Lower leg skin (tissue), 4 donors: ENCODE results near the gene WWTR1. TPM values are rescaled to one million over a fixed set of nuclear protein-coding genes. Genes with fewer than 3 reads are reported as not detected.

Experiments
- DNase-seq, 2 donors: peaks; one replicate each; pipeline ENCODE4 v3.0.0-alpha.2; 2019; ENCODE audit warnings: low spot score in 2 of 2
- H3K4me3 ChIP-seq: fragments of 200-600 bp; sonication (generic); 2 replicates; pipeline ENCODE4 v1.5.1; 2017; ENCODE audit warnings: mild to moderate bottlenecking, low read depth; ENCODE audit not compliant: poor library complexity, severe bottlenecking
- POLR2A ChIP-seq, 2 donors: fragments of 450-650 bp; IDR thresholded peaks; one replicate each; pipeline ENCODE4 v1.6.1; 2016 to 2017; ENCODE audit warnings: antibody characterized with exemption in 2 of 2, mild to moderate bottlenecking in 1 of 2, moderate library complexity in 1 of 2
- WGBS, 2 donors: methylation state at CpG; one replicate each; pipeline ENCODE4 v1.1.5; 2018; 5-methylcytosine and 5-hydroxymethylcytosine counted together
- intact Hi-C: fragments of 100-400 bp; cut with DNase I; formaldehyde crosslinking; loops from one replicate; pipeline ENCODE4 v1.15.0; 2023; ENCODE audit warnings: low total_unique reads
- total RNA-seq, 4 donors: library from RNA; depleted of rRNA; stranded (reverse); fragments of >200 nt; gene quantifications; one replicate each; pipeline ENCODE4 v1.1.0, GENCODE V29; 2016
- TF ChIP-seq, protein P1 (sequence below), 3 donors: fragments of 450-650 bp; IDR thresholded peaks; one replicate each; pipeline ENCODE4 v1.5.1; 2016; ENCODE audit warnings: antibody characterized with exemption in 3 of 3, mild to moderate bottlenecking in 3 of 3, moderate library complexity in 2 of 3

The WWTR1 gene
- total RNA-seq, 4 donors from 2014 or later: 52.4 to 78.1 (median 56.1) TPM

DNA sequence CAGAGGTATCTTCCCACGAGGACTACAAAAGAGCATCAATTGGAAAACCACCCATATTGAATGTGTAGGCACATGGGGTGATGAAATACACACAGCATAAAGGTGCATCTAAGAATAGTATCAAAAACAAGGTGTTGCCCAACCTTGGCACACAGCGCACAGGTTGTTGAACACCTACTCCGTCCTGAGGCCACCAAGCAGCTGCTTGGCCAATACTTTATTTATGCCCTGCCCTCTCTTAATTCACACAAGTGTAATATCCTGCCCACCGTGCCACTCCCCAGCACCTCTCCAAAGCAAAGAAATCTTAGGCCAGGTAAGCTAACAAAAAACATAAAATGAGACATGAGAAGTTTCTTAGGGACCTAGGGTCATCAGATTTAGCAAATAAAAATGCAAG, 31.2 kb downstream of the WWTR1 start:
- intact Hi-C loops: no loop called here
- no peak for DNase-seq
- no peak overlapping the region for H3K4me3 ChIP-seq
- 53 to 71% methylated on average over 4 of the region's 4 CpGs for WGBS, 2 donors
- no peak for TF ChIP-seq POLR2A (IDR thresholded peaks at IDR 0.05)
- TF ChIP-seq, protein P1, sequence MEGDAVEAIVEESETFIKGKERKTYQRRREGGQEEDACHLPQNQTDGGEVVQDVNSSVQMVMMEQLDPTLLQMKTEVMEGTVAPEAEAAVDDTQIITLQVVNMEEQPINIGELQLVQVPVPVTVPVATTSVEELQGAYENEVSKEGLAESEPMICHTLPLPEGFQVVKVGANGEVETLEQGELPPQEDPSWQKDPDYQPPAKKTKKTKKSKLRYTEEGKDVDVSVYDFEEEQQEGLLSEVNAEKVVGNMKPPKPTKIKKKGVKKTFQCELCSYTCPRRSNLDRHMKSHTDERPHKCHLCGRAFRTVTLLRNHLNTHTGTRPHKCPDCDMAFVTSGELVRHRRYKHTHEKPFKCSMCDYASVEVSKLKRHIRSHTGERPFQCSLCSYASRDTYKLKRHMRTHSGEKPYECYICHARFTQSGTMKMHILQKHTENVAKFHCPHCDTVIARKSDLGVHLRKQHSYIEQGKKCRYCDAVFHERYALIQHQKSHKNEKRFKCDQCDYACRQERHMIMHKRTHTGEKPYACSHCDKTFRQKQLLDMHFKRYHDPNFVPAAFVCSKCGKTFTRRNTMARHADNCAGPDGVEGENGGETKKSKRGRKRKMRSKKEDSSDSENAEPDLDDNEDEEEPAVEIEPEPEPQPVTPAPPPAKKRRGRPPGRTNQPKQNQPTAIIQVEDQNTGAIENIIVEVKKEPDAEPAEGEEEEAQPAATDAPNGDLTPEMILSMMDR (IDR thresholded peaks at IDR 0.05): no peak

DNA sequence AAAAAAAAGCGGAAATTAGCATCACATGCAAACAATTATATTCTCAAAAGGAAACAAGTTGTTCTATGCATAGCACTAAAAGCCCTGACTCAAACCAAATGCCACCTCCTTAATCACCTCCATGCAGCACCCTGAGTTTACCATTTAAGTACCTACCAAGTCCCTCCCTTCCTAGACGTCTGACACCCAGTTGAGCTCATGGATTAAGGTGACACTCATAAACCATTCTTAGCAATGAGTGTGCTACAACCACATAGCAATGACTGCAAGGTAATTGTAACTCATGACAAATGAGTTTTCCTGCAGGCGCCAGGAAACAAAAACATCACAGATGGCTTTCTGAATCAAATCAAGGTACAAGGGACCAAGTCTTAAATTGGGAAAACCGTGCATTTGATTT, 32.0 kb downstream of the WWTR1 start:
- no peak overlapping the region for H3K4me3 ChIP-seq
- 54 to 62% methylated on average over 4 of the region's 4 CpGs for WGBS, 2 donors
- no peak for DNase-seq
- TF ChIP-seq, protein P1 (IDR thresholded peaks at IDR 0.05): no peak
- TF ChIP-seq POLR2A (IDR thresholded peaks at IDR 0.05): no peak
- intact Hi-C loops: no loop called here

DNA sequence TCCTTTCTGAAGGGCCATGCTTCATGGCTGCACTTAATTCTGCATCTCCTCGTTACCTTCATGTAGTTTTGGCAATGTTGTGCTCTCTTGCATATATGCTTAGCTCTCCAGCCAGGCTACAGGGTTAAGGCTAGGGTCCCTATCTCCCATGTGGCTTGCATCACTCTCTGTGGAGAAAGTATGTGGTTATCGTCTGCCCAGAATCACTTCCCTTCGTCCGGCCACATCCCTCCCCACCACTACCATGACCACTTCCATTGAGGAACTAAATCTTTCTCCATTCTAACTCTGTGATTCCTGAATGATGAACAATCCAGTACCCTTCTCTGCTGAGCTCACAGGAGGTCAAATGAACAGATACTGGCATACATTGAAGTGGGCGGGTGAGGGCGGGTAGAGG, 34.0 kb downstream of the WWTR1 start:
- no peak overlapping the region for H3K4me3 ChIP-seq
- TF ChIP-seq, protein P1 (IDR thresholded peaks at IDR 0.05): no peak
- TF ChIP-seq POLR2A (IDR thresholded peaks at IDR 0.05): no peak
- 88 to 89% methylated on average over 6 of the region's 6 CpGs for WGBS, 2 donors
- intact Hi-C loops: no loop called here
- no peak for DNase-seq

DNA sequence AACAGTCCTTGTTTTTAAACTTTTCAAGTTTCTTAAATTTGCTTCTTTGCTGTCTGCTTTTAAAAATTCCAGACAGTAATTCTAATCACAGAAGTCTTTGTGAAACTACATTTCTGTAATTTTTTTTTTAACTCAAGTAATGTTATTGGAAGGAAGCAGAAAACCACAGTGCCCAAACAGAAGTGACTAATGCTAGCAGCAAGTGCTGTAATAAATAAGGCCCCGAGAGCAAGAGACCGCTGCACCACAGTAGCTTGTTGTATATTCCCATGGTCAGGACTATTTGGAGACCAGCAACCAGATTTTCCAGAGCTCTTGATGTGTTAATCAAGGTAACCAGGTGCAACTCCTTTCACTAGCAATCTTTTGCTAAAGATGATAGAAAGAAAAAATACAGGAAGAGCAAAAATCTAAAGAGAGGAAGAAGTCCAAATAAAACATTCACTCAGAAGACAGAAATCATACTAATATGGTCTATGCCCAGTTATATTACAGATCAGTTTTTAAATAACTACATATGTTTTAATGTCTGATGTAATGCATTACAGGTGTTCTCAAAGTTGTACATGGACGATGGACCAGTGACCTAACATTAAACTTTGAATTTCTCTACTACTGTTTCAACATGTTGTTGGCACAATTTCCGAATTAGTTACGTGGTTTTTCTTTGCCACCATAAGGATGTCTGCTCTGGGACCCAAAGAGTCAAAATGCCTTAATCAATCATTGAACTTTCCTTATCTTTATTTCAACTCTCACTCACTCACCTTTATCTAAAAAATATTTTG, 36.4 kb downstream of the WWTR1 start:
- WGBS, 2 donors: 40 to 43% methylated on average over 5 of the region's 5 CpGs
- TF ChIP-seq, protein P1 (IDR thresholded peaks at IDR 0.05): no peak
- TF ChIP-seq POLR2A (IDR thresholded peaks at IDR 0.05): no peak
- no peak for DNase-seq
- H3K4me3 ChIP-seq: no peak overlapping the region
- intact Hi-C loops: no loop called here

DNA sequence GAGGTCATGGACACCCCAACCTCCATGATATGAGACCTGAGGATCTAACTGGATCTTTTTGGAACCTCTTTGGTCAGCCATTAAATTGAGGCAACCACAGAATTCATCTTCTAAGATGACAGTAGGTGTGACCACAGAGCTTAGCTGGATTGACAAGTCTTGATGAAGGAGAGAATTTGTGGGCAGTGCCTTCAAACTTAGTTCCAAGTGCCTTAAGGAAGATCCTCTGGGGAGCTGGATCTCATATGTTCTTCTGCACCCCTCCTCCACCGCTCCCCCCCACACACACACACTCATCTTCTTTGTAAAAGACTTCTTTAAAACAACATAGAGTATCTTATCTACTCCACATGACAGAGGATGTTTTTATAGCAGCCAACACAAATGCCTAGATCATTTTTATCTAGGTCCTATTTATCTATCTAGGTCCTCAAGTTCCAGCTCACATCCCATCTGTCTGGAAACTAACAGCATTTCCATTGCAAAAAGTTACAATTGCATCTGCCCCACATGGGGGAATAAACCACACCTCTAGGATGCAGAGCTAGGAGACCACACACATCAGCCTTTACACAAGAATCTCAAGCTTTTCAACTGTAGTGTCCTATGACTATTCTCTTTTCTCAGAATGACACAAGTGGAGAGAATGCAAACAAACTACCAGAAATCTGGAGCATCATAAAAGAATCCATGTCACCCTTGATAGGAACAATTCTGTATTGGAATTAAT, 37.4 kb downstream of the WWTR1 start:
- 79 to 81% methylated on average over 1 of the region's 1 CpG for WGBS, 2 donors

More for the DNA sequence above, 37.4 kb downstream of the WWTR1 start:
- H3K4me3 ChIP-seq: no peak overlapping the region
- TF ChIP-seq, protein P1 (IDR thresholded peaks at IDR 0.05): no peak
- no peak for TF ChIP-seq POLR2A (IDR thresholded peaks at IDR 0.05)
- intact Hi-C loops: no loop called here
- no peak for DNase-seq
